Thymus (tissue), 11 donors: ENCODE data around the gene FOXK1. TPM values are rescaled to one million over a fixed set of nuclear protein-coding genes. Genes with fewer than 3 reads are reported as not detected.
A peak's percentile ranks its signal among the peaks of the same experiment; 100 is the strongest.

Experiments used
- DNase-seq, 9 donors: peaks; one replicate each; pipeline ENCODE4 v3.0.0-alpha.2; 2013; ENCODE audit warnings: low spot score in 9 of 9, low read depth in 6 of 9, missing footprints in 1 of 9
- H3K27ac ChIP-seq, 2 donors: one replicate each; pipeline ENCODE4 v1.5.1; 2013; ENCODE audit warnings: control low read depth in 1 of 2, low read depth in 1 of 2, low read length in 1 of 2, mild to moderate bottlenecking in 1 of 2, moderate library complexity in 1 of 2
- H3K27me3 ChIP-seq, 2 donors: one replicate each; pipeline ENCODE4 v1.5.1; 2013; ENCODE audit warnings: low read length in 1 of 2; ENCODE audit not compliant: control insufficient read depth in 2 of 2, insufficient read depth in 1 of 2
- H3K36me3 ChIP-seq, 2 donors: one replicate each; pipeline ENCODE4 v1.5.1; 2013; ENCODE audit warnings: low read length in 1 of 2, mild to moderate bottlenecking in 1 of 2, moderate library complexity in 1 of 2; ENCODE audit not compliant: control insufficient read depth in 2 of 2, insufficient read depth in 2 of 2
- H3K4me1 ChIP-seq, 2 donors: one replicate each; pipeline ENCODE4 v1.5.1; 2013; ENCODE audit warnings: low read length in 2 of 2; ENCODE audit not compliant: control insufficient read depth in 2 of 2, insufficient read depth in 2 of 2
- H3K4me3 ChIP-seq, 2 donors: one replicate each; pipeline ENCODE4 v1.5.1; 2013; ENCODE audit warnings: low read length in 2 of 2, control low read depth in 1 of 2, mild to moderate bottlenecking in 1 of 2
- H3K9me3 ChIP-seq, 2 donors: one replicate each; pipeline ENCODE4 v1.5.1; 2013; ENCODE audit warnings: low read length in 1 of 2, mild to moderate bottlenecking in 1 of 2; ENCODE audit not compliant: control insufficient read depth in 2 of 2, insufficient read depth in 1 of 2
- WGBS: extraction: QIAGEN DNeasy Blood & Tissue Kit; methylation state at CpG from one replicate; pipeline ENCODE4 v1.1.7; 2013; 5-methylcytosine and 5-hydroxymethylcytosine counted together
- polyA plus RNA-seq: library from polyadenylated mRNA; stranded (reverse); fragments of 200-250 nt; gene quantifications from one replicate; pipeline ENCODE4 v1.2.3, GENCODE V29; 2013
- total RNA-seq: library from RNA; stranded (reverse); fragments of 120-200 nt; gene quantifications from one replicate; pipeline ENCODE4 v1.2.4, GENCODE V29; 2013
- donor health status: healthy.

Gene FOXK1
- total and polyA plus RNA-seq, 2 donors, result 6.4 to 7.6 TPM

- H3K4me3 ChIP-seq, result no peak overlapping the region
- WGBS, result 97% methylated on average over 22 of the region's 22 CpGs
- H3K9me3 ChIP-seq, result no peaks in the 10 kb centered on the region
- H3K27ac ChIP-seq, result no peak overlapping the region
- no peaks in the 10 kb centered on the region for H3K27me3 ChIP-seq
- peaks cover 29 to 58% of the 10 kb centered on the region in 2 donors for H3K4me1 ChIP-seq
- DNase-seq, result no peak
- peaks cover 19 to 22% of the 10 kb centered on the region in 2 donors for H3K36me3 ChIP-seq
Observed at GRCh38 chr7:4740796-4741195, 58.7 kb downstream of the FOXK1 start.

GRCh38 chr7:4742051-4742573, 60.0 kb downstream of the FOXK1 start:
- DNase-seq, result no peak
- peaks cover 29 to 69% of the 10 kb centered on the region in 2 donors for H3K4me1 ChIP-seq
- no peak overlapping the region for H3K4me3 ChIP-seq
- peaks cover 0 to 4% of the 10 kb centered on the region in 2 donors for H3K9me3 ChIP-seq
- H3K27ac ChIP-seq, result peak overlapping the region in 1 of 2 donors; percentile 23
- WGBS, result 97% methylated on average over 23 of the region's 23 CpGs
- H3K36me3 ChIP-seq, result peaks cover 19 to 26% of the 10 kb centered on the region in 2 donors
- no peaks in the 10 kb centered on the region for H3K27me3 ChIP-seq

GRCh38 chr7:4742852-4743251, 60.8 kb downstream of the FOXK1 start:
- no peak for DNase-seq
- H3K36me3 ChIP-seq, result peaks cover 19 to 34% of the 10 kb centered on the region in 2 donors
- WGBS, result 97% methylated on average over 10 of the region's 10 CpGs
- H3K27me3 ChIP-seq, result no peaks in the 10 kb centered on the region
- no peak overlapping the region for H3K27ac ChIP-seq
- H3K9me3 ChIP-seq, result peaks cover 0 to 4% of the 10 kb centered on the region in 2 donors
- peaks cover 29 to 75% of the 10 kb centered on the region in 2 donors for H3K4me1 ChIP-seq
- H3K4me3 ChIP-seq, result no peak overlapping the region

- peak; percentile 50 to 92 (median 78) for DNase-seq
- peaks cover 16 to 63% of the 10 kb centered on the region in 2 donors for H3K4me1 ChIP-seq
- peaks cover 0 to 4% of the 10 kb centered on the region in 2 donors for H3K9me3 ChIP-seq
- H3K36me3 ChIP-seq, result peaks cover 23 to 46% of the 10 kb centered on the region in 2 donors
- peak overlapping the region; percentile 95 to 99 for H3K27ac ChIP-seq
- 12% methylated on average over 31 of the region's 31 CpGs for WGBS
- H3K27me3 ChIP-seq, result no peaks in the 10 kb centered on the region
- H3K4me3 ChIP-seq, result peak overlapping the region; percentile 51 to 57
Observed at GRCh38 chr7:4744391-4745264, 62.5 kb downstream of the FOXK1 start.

GRCh38 chr7:4745265-4745919, 63.3 kb downstream of the FOXK1 start:
- H3K4me1 ChIP-seq, result peaks cover 15 to 60% of the 10 kb centered on the region in 2 donors
- peaks cover 28 to 46% of the 10 kb centered on the region in 2 donors for H3K36me3 ChIP-seq
- peaks cover 0 to 4% of the 10 kb centered on the region in 2 donors for H3K9me3 ChIP-seq
- no peaks in the 10 kb centered on the region for H3K27me3 ChIP-seq
- peak in 2 of 9 donors; percentile 28 to 47 for DNase-seq
- peak overlapping the region; percentile 95 to 99 for H3K27ac ChIP-seq
- peak overlapping the region; percentile 51 to 57 for H3K4me3 ChIP-seq
- WGBS, result 21% methylated on average over 18 of the region's 18 CpGs

- DNase-seq, result peak in 3 of 9 donors; percentile 41 to 72 (median 45)
- H3K27ac ChIP-seq, result peak overlapping the region; percentile 95 to 99
- H3K4me1 ChIP-seq, result peaks cover 15 to 60% of the 10 kb centered on the region in 2 donors
- no peaks in the 10 kb centered on the region for H3K27me3 ChIP-seq
- peaks cover 24 to 41% of the 10 kb centered on the region in 2 donors for H3K36me3 ChIP-seq
- WGBS, result 50% methylated on average over 12 of the region's 12 CpGs
- H3K9me3 ChIP-seq, result peaks cover 0 to 4% of the 10 kb centered on the region in 2 donors
- peak overlapping the region; percentile 51 to 57 for H3K4me3 ChIP-seq
Observed at GRCh38 chr7:4745971-4746919, 64.2 kb downstream of the FOXK1 start.

- H3K27me3 ChIP-seq, result no peaks in the 10 kb centered on the region
- 97% methylated on average over 22 of the region's 22 CpGs for WGBS
- H3K36me3 ChIP-seq, result peaks cover 19 to 37% of the 10 kb centered on the region in 2 donors
- peaks cover 15 to 58% of the 10 kb centered on the region in 2 donors for H3K4me1 ChIP-seq
- DNase-seq, result no peak
- peak overlapping the region; percentile 33 to 99 for H3K27ac ChIP-seq
- H3K9me3 ChIP-seq, result peaks cover 0 to 4% of the 10 kb centered on the region in 2 donors
- no peak overlapping the region for H3K4me3 ChIP-seq
Observed at GRCh38 chr7:4747013-4747412, 64.9 kb downstream of the FOXK1 start.

GRCh38 chr7:4747746-4748145, 65.7 kb downstream of the FOXK1 start:
- H3K27me3 ChIP-seq, result no peaks in the 10 kb centered on the region
- peaks cover 15 to 50% of the 10 kb centered on the region in 2 donors for H3K4me1 ChIP-seq
- H3K4me3 ChIP-seq, result no peak overlapping the region
- peaks cover 0 to 4% of the 10 kb centered on the region in 2 donors for H3K9me3 ChIP-seq
- H3K36me3 ChIP-seq, result peaks cover 12 to 29% of the 10 kb centered on the region in 2 donors
- H3K27ac ChIP-seq, result no peak overlapping the region
- no peak for DNase-seq
- WGBS, result over 99% methylated on average over 11 of the region's 11 CpGs
